ENCODE data around the gene NUDC. TPM values are rescaled to one million over a fixed set of nuclear protein-coding genes. Genes with fewer than 3 reads are reported as not detected.
A peak's percentile ranks its signal among the peaks of the same experiment; 100 is the strongest.

NUDC gene
- polyA plus RNA-seq, 1 experiment = 54.1 TPM

DNA sequence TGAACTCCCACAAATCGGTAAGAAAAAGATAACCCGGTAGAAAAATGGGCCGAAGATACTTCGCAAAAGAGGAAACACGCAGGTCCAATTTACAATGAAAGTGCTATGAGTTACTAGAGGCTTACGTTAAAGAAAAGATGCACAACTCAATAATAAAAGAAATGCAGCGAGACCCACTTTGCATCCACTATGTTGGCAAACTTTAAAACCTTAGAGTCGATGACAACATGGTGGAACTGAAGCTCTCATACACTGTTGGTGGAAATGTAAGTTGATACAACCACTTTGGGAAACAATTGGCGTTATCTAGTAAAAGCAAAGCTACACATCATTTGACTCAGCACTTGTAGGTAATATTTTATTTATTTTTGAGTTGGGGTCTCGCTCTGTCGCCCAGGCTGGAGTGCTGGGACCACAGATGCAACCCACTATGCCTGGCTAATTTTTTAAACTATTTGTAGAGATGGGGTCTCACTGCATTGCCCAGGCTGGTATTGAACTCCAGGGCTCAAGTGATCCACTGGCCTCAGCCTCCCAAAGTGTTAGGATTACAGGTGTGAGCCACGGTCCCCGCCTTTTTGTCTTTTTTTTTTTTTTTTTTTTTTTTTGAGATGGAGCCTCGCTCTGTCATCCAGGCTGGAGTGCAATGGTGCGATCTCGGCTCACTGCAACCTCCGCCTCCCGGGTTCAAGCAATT is 20.6 kb upstream of the NUDC start:
- peak overlapping the region; percentile 95 for H3K4me3 ChIP-seq (ENCODE audit: low read depth, low read length)
- TF ChIP-seq, protein P1, sequence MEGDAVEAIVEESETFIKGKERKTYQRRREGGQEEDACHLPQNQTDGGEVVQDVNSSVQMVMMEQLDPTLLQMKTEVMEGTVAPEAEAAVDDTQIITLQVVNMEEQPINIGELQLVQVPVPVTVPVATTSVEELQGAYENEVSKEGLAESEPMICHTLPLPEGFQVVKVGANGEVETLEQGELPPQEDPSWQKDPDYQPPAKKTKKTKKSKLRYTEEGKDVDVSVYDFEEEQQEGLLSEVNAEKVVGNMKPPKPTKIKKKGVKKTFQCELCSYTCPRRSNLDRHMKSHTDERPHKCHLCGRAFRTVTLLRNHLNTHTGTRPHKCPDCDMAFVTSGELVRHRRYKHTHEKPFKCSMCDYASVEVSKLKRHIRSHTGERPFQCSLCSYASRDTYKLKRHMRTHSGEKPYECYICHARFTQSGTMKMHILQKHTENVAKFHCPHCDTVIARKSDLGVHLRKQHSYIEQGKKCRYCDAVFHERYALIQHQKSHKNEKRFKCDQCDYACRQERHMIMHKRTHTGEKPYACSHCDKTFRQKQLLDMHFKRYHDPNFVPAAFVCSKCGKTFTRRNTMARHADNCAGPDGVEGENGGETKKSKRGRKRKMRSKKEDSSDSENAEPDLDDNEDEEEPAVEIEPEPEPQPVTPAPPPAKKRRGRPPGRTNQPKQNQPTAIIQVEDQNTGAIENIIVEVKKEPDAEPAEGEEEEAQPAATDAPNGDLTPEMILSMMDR (IDR thresholded peaks at IDR 0.05; ENCODE audit: low read depth, low read length) = no peak
- H3K9me3 ChIP-seq (ENCODE audit: control insufficient read depth, insufficient read depth, low read length) = no peaks in the 10 kb centered on the region
- DNase-seq (ENCODE audit: low read depth, low spot score) = no peak
- POLR2A ChIA-PET = interaction anchor here (0.6 to 2.8 kb wide), 9 partner anchors 9 to 366 kb away, joined by 3 to 24 read pairs (median 4); partner anchors contain the start of gene GPN2
- no peaks in the 10 kb centered on the region for H3K27me3 ChIP-seq (ENCODE audit: control insufficient read depth, insufficient read depth, low read length)
- H3K27ac ChIP-seq (ENCODE audit: low read depth, low read length) = peak overlapping the region; percentile 21
- CTCF ChIA-PET = interaction anchor here (0.7 to 1.5 kb wide), 2 partner anchors 9 to 97 kb away, joined by 3 read pairs; no protein-coding TSS in a partner anchor

- ChIA-PET POLR2A (no interaction called here), CTCF (no interaction called here)
- DNase-seq (ENCODE audit: low read depth, low spot score) = no peak
- H3K27ac ChIP-seq (ENCODE audit: low read depth, low read length) = no peak overlapping the region
- TF ChIP-seq, protein P1 (IDR thresholded peaks at IDR 0.05; ENCODE audit: low read depth, low read length) = no peak
- no peak overlapping the region for H3K4me3 ChIP-seq (ENCODE audit: low read depth, low read length)
- H3K9me3 ChIP-seq (ENCODE audit: control insufficient read depth, insufficient read depth, low read length) = no peaks in the 10 kb centered on the region
- H3K27me3 ChIP-seq (ENCODE audit: control insufficient read depth, insufficient read depth, low read length) = peaks cover 6% of the 10 kb centered on the region
These were observed 14.2 kb upstream of the NUDC start for GRCh38 chr1:26907071-26907917.

- H3K9me3 ChIP-seq (ENCODE audit: control insufficient read depth, insufficient read depth, low read length) = no peaks in the 10 kb centered on the region
- ChIA-PET CTCF (no interaction called here), POLR2A (interaction anchor here (1.0 kb wide), 1 partner anchor 10 kb away, joined by 4 read pairs; the partner anchor contains the start of gene GPATCH3)
- no peak overlapping the region for H3K27ac ChIP-seq (ENCODE audit: low read depth, low read length)
- TF ChIP-seq, protein P1 (IDR thresholded peaks at IDR 0.05; ENCODE audit: low read depth, low read length) = no peak
- no peak overlapping the region for H3K4me3 ChIP-seq (ENCODE audit: low read depth, low read length)
- DNase-seq (ENCODE audit: low read depth, low spot score) = no peak
- H3K27me3 ChIP-seq (ENCODE audit: control insufficient read depth, insufficient read depth, low read length) = peaks cover 8% of the 10 kb centered on the region
These were observed 11.6 kb upstream of the NUDC start for GRCh38 chr1:26909951-26910342.

DNA sequence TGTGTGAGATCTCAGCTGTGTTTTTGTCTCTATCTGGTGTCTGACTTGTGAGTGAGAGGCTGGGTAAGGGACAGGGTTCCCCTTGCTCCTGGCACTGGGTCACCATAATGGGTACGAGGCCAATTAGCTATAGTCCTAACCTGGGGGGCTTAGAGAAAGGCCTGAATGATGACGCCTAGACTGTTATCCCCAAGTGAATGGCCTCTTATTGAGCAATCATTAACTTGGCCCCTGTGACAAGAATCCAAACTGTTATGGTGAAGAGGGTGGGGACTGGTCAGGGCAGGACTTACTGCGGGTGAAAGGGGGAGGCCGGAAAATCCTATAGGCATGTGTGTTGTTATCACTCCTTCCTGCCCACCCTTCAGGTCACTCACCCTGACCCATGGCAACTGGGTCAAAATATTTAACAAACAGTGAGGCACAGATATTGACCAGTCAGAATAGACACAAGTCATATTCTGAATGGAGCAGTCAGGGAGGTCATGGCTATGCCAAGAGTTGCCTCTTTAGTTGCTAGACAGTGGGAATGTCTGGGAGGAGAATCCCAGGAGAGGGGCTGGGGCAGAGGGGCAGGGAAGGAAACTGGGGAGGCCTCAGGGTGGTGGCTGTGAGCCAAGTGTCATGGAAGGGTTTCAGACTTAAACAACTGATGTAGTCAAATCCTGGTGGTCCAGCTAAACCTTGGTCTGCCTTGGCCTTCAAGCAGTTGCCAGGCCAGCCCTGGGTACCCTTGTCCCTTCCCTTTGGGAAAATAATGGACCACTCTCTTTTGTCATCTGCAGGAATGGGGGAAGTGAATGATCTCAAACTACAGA is 11.0 kb upstream of the NUDC start:
- ChIA-PET CTCF (no interaction called here), POLR2A (interaction anchor here (1.0 kb wide), 1 partner anchor 10 kb away, joined by 4 read pairs; the partner anchor contains the start of gene GPATCH3)
- no peak for DNase-seq (ENCODE audit: low read depth, low spot score)
- H3K27me3 ChIP-seq (ENCODE audit: control insufficient read depth, insufficient read depth, low read length) = peaks cover 8% of the 10 kb centered on the region
- H3K27ac ChIP-seq (ENCODE audit: low read depth, low read length) = no peak overlapping the region
- no peaks in the 10 kb centered on the region for H3K9me3 ChIP-seq (ENCODE audit: control insufficient read depth, insufficient read depth, low read length)
- TF ChIP-seq, protein P1 (IDR thresholded peaks at IDR 0.05; ENCODE audit: low read depth, low read length) = no peak
- no peak overlapping the region for H3K4me3 ChIP-seq (ENCODE audit: low read depth, low read length)

All from AG04450 (cell line).